ENCODE measurements around the gene NBEA.

Gene NBEA

GRCh38 chr13:35157143-35157755 is 215.2 kb downstream of the NBEA start:
- TF ChIP-seq CTCF (IDR thresholded peaks at IDR 0.05; ENCODE audit: low read depth, low read length), result peak; percentile 59
- DNase-seq (ENCODE audit: low read depth, low spot score), result peak; percentile 67
- H3K4me3 ChIP-seq (ENCODE audit: low read depth, low read length), result no peak overlapping the region
- in situ Hi-C loops (cut with HindIII; ENCODE audit: low sequenced_read_pairs), result no loop called here

- in situ Hi-C loops (cut with HindIII; ENCODE audit: low sequenced_read_pairs), result no loop called here
Measured at GRCh38 chr13:35159041-35159440, 217.0 kb downstream of the NBEA start.

GRCh38 chr13:35160896-35161295 is 218.8 kb downstream of the NBEA start:
- in situ Hi-C loops (cut with HindIII; ENCODE audit: low sequenced_read_pairs), result no loop called here
- TF ChIP-seq CTCF (IDR thresholded peaks at IDR 0.05; ENCODE audit: low read depth, low read length), result no peak

More at GRCh38 chr13:35159041-35159440, 217.0 kb downstream of the NBEA start:
- no peak for DNase-seq (ENCODE audit: low read depth, low spot score)
- no peak overlapping the region for H3K4me3 ChIP-seq (ENCODE audit: low read depth, low read length)
- no peak for TF ChIP-seq CTCF (IDR thresholded peaks at IDR 0.05; ENCODE audit: low read depth, low read length)

GRCh38 chr13:35162420-35162819 is 220.3 kb downstream of the NBEA start:
- in situ Hi-C loops (cut with HindIII; ENCODE audit: low sequenced_read_pairs), result no loop called here
- H3K4me3 ChIP-seq (ENCODE audit: low read depth, low read length), result no peak overlapping the region
- no peak for DNase-seq (ENCODE audit: low read depth, low spot score)
- no peak for TF ChIP-seq CTCF (IDR thresholded peaks at IDR 0.05; ENCODE audit: low read depth, low read length)

More at GRCh38 chr13:35160896-35161295, 218.8 kb downstream of the NBEA start:
- no peak overlapping the region for H3K4me3 ChIP-seq (ENCODE audit: low read depth, low read length)
- no peak for DNase-seq (ENCODE audit: low read depth, low spot score)

GRCh38 chr13:35163674-35164073 is 221.6 kb downstream of the NBEA start:
- TF ChIP-seq CTCF (IDR thresholded peaks at IDR 0.05; ENCODE audit: low read depth, low read length), result no peak
- in situ Hi-C loops (cut with HindIII; ENCODE audit: low sequenced_read_pairs), result no loop called here
- DNase-seq (ENCODE audit: low read depth, low spot score), result no peak
- H3K4me3 ChIP-seq (ENCODE audit: low read depth, low read length), result no peak overlapping the region

GRCh38 chr13:35164324-35164932 is 222.4 kb downstream of the NBEA start:
- peak; percentile 43 for TF ChIP-seq CTCF (IDR thresholded peaks at IDR 0.05; ENCODE audit: low read depth, low read length)
- H3K4me3 ChIP-seq (ENCODE audit: low read depth, low read length), result no peak overlapping the region
- in situ Hi-C loops (cut with HindIII; ENCODE audit: low sequenced_read_pairs), result no loop called here
- peak; percentile 50 for DNase-seq (ENCODE audit: low read depth, low spot score)
